ENCODE results near the gene SBNO2. TPM values are rescaled to one million over a fixed set of nuclear protein-coding genes. Genes with fewer than 3 reads are reported as not detected.

Gene SBNO2
- total and polyA plus RNA-seq, 9 of the 15 experiments (the other 6 are each of a cell fraction or from before 2014, with no cell fraction given) = 0.01 to 46.2 (median 6.7) TPM

DNA sequence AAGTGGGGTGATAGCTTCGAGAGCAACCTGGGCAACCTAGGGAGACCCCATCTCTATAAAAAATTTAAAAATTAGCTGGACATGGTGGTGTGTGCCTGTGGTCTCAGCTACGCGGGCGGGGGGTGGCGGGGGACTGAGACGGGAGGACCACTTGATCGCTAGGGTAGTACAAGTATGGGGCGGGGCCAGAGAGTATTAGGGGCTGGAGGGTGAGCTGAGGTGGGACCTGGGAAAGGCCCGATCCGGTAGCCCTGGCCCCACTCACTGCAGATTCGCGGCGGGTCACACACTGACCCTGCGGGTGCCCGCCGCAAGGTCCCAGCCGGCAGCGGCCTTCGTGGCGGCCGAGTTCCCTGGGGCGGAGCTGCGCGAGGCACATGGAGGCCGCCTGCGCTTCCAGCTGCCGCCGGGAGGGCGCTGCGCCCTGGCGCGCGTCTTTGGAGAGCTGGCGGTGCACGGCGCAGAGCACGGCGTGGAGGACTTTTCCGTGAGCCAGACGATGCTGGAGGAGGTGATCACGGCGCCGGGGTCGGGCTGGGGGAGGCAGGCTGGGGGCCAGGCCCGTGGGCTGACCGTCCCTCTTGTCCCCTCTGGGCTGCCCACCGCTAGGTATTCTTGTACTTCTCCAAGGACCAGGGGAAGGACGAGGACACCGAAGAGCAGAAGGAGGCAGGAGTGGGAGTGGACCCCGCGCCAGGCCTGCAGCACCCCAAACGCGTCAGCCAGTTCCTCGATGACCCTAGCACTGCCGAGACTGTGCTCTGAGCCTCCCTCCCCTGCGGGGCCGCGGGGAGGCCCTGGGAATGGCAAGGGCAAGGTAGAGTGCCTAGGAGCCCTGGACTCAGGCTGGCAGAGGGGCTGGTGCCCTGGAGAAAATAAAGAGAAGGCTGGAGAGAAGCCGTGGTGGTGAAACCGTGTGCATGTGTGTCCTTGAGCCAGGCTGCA, 109.1 kb downstream of the SBNO2 start (continued):
- TF ChIP-seq, protein P1, sequence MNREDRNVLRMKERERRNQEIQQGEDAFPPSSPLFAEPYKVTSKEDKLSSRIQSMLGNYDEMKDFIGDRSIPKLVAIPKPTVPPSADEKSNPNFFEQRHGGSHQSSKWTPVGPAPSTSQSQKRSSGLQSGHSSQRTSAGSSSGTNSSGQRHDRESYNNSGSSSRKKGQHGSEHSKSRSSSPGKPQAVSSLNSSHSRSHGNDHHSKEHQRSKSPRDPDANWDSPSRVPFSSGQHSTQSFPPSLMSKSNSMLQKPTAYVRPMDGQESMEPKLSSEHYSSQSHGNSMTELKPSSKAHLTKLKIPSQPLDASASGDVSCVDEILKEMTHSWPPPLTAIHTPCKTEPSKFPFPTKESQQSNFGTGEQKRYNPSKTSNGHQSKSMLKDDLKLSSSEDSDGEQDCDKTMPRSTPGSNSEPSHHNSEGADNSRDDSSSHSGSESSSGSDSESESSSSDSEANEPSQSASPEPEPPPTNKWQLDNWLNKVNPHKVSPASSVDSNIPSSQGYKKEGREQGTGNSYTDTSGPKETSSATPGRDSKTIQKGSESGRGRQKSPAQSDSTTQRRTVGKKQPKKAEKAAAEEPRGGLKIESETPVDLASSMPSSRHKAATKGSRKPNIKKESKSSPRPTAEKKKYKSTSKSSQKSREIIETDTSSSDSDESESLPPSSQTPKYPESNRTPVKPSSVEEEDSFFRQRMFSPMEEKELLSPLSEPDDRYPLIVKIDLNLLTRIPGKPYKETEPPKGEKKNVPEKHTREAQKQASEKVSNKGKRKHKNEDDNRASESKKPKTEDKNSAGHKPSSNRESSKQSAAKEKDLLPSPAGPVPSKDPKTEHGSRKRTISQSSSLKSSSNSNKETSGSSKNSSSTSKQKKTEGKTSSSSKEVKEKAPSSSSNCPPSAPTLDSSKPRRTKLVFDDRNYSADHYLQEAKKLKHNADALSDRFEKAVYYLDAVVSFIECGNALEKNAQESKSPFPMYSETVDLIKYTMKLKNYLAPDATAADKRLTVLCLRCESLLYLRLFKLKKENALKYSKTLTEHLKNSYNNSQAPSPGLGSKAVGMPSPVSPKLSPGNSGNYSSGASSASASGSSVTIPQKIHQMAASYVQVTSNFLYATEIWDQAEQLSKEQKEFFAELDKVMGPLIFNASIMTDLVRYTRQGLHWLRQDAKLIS (CRISPR knock-in tag; IDR thresholded peaks at IDR 0.05) = no peak
- TF ChIP-seq, protein P2, sequence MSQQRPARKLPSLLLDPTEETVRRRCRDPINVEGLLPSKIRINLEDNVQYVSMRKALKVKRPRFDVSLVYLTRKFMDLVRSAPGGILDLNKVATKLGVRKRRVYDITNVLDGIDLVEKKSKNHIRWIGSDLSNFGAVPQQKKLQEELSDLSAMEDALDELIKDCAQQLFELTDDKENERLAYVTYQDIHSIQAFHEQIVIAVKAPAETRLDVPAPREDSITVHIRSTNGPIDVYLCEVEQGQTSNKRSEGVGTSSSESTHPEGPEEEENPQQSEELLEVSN (IDR thresholded peaks at IDR 0.05; ENCODE audit: borderline replicate concordance in 1 of 2, extremely low read depth in 1 of 2, insufficient read depth in 1 of 2, insufficient read length in 1 of 2, low read depth in 1 of 2, low read length in 1 of 2, poor library complexity in 1 of 2, severe bottlenecking in 1 of 2) = peak; percentile 76 to 93
- TF ChIP-seq YY1 (IDR thresholded peaks at IDR 0.05; ENCODE audit: borderline replicate concordance in 1 of 3, control insufficient read depth in 1 of 3, extremely low read depth in 1 of 3, insufficient read depth in 3 of 3, insufficient read length in 1 of 3, insufficient replicate concordance in 2 of 3, low read depth in 1 of 3, low read length in 2 of 3) (peak in 1 of 3 experiments; percentile 33), GATA2 (CRISPR knock-in tag; IDR thresholded peaks at IDR 0.05) (no peak), ZNF263 (CRISPR knock-in tag; IDR thresholded peaks at IDR 0.05; ENCODE audit: borderline replicate concordance) (peak; percentile 63; the same call in 1 of the 2 replicates), POU5F1 (IDR thresholded peaks at IDR 0.05; ENCODE audit: borderline replicate concordance, low read depth, low read length, partially characterized antibody) (no peak), RB1 (IDR thresholded peaks at IDR 0.05; ENCODE audit: low read depth) (peak; percentile 40; the same call in 1 of the 2 replicates)
- TF ChIP-seq, protein P3, sequence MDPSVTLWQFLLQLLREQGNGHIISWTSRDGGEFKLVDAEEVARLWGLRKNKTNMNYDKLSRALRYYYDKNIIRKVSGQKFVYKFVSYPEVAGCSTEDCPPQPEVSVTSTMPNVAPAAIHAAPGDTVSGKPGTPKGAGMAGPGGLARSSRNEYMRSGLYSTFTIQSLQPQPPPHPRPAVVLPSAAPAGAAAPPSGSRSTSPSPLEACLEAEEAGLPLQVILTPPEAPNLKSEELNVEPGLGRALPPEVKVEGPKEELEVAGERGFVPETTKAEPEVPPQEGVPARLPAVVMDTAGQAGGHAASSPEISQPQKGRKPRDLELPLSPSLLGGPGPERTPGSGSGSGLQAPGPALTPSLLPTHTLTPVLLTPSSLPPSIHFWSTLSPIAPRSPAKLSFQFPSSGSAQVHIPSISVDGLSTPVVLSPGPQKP (CRISPR knock-in tag; IDR thresholded peaks at IDR 0.05) = no peak
